CD14-positive monocyte (primary cell): ENCODE measurements around the gene MLEC. TPM values are rescaled to one million over a fixed set of nuclear protein-coding genes. Genes with fewer than 3 reads are reported as not detected.

ENCODE experiments used
- DNase-seq, 3 donors: peaks; one replicate each; pipeline ENCODE4 v3.0.0-alpha.2; 2011 to 2022
- H2AFZ ChIP-seq: 2 replicates; pipeline ENCODE4 v1.6.0; 2012; ENCODE audit warnings: mild to moderate bottlenecking, low read depth, low read length, inconsistent platforms; ENCODE audit not compliant: insufficient read depth, poor library complexity, severe bottlenecking
- H3K27ac ChIP-seq, 2 donors: 1 replicate in 1 of 2; 2 replicates in 1 of 2; pipeline ENCODE4 v1.5.1; 2012 to 2013; ENCODE audit warnings: low read length in 2 of 2, control low read depth in 1 of 2, inconsistent platforms in 1 of 2, low read depth in 1 of 2, mild to moderate bottlenecking in 1 of 2
- H3K27me3 ChIP-seq, 2 donors: one replicate each; pipeline versions ENCODE4 v1.6.0 to v1.6.1; 2011 to 2013; ENCODE audit warnings: low read length in 2 of 2; ENCODE audit not compliant: control insufficient read depth in 2 of 2, insufficient read depth in 2 of 2
- H3K36me3 ChIP-seq, 2 donors: replicated peaks in 1 of 2; 1 replicate in 1 of 2; 2 replicates in 1 of 2; pipeline versions ENCODE4 v1.5.1 to v1.6.1; 2012 to 2013; ENCODE audit warnings: low read length in 2 of 2, control low read depth in 1 of 2, inconsistent platforms in 1 of 2, mild to moderate bottlenecking in 1 of 2; ENCODE audit not compliant: insufficient read depth in 2 of 2, control insufficient read depth in 1 of 2
- H3K4me1 ChIP-seq, 2 donors: 1 replicate in 1 of 2; 2 replicates in 1 of 2; pipeline versions ENCODE4 v1.5.1 to v1.6.1; 2012 to 2013; ENCODE audit warnings: low read length in 2 of 2, control low read depth in 1 of 2, inconsistent platforms in 1 of 2, mild to moderate bottlenecking in 1 of 2, moderate library complexity in 1 of 2; ENCODE audit not compliant: insufficient read depth in 2 of 2, control insufficient read depth in 1 of 2
- H3K4me2 ChIP-seq: replicated peaks from 2 replicates; pipeline ENCODE3; 2012; ENCODE audit warnings: low read length, moderate library complexity, mild to moderate bottlenecking; ENCODE audit not compliant: poor library complexity, severe bottlenecking; ENCODE audit errors: extremely low read depth
- H3K4me3 ChIP-seq, 3 experiments: fragments of 200-600 bp in 1 of 3; sonication (generic) in 1 of 3; replicated peaks in 1 of 3; 1 replicate in 2 of 3; 2 replicates in 1 of 3; pipeline ENCODE4 v1.5.1; 2011 to 2013; ENCODE audit warnings: low read length in 3 of 3, mild to moderate bottlenecking in 3 of 3, control low read depth in 2 of 3, low read depth in 2 of 3, inconsistent platforms in 1 of 3, moderate library complexity in 1 of 3
- H3K79me2 ChIP-seq: 2 replicates; pipeline ENCODE4 v1.6.0; 2012; ENCODE audit warnings: mild to moderate bottlenecking, control low read depth, inconsistent platforms, low read length, moderate library complexity; ENCODE audit not compliant: insufficient read depth
- H3K9ac ChIP-seq: 2 replicates; pipeline ENCODE4 v1.6.0; 2017; ENCODE audit warnings: low read length, mild to moderate bottlenecking; ENCODE audit not compliant: insufficient read depth, poor library complexity, severe bottlenecking
- H3K9me3 ChIP-seq, 2 donors: replicated peaks in 1 of 2; 1 replicate in 1 of 2; 2 replicates in 1 of 2; pipeline versions ENCODE4 v1.5.1 to v1.6.1; 2012 to 2013; ENCODE audit warnings: low read length in 2 of 2, control low read depth in 1 of 2; ENCODE audit not compliant: control insufficient read depth in 1 of 2, insufficient read depth in 1 of 2
- H4K20me1 ChIP-seq: 2 replicates; pipeline ENCODE4 v1.6.0; 2012; ENCODE audit warnings: mild to moderate bottlenecking, low read length, control low read depth, moderate library complexity; ENCODE audit not compliant: insufficient read depth
- H3K27ac Mint-ChIP-seq, 7 donors: one replicate each; pipeline ENCODE4 v1.8.0; 2020; ENCODE audit warnings: mild to moderate bottlenecking in 7 of 7, mixed read lengths in 7 of 7, moderate library complexity in 6 of 7, inconsistent platforms in 2 of 7
- H3K27me3 Mint-ChIP-seq, 3 donors: one replicate each; pipeline ENCODE4 v1.8.0; 2021 to 2022; ENCODE audit warnings: low read depth in 3 of 3, mild to moderate bottlenecking in 3 of 3, mixed read lengths in 3 of 3, moderate library complexity in 3 of 3, inconsistent platforms in 1 of 3
- H3K36me3 Mint-ChIP-seq, 2 donors: one replicate each; pipeline ENCODE4 v1.8.0; 2020; ENCODE audit warnings: mixed read lengths in 2 of 2, inconsistent platforms in 1 of 2, mild to moderate bottlenecking in 1 of 2
- H3K4me1 Mint-ChIP-seq: one replicate; pipeline ENCODE4 v1.8.0; 2020; ENCODE audit warnings: mild to moderate bottlenecking, mixed read lengths
- H3K4me3 Mint-ChIP-seq, 2 donors: one replicate each; pipeline ENCODE4 v1.8.0; 2020; ENCODE audit warnings: mild to moderate bottlenecking in 2 of 2, mixed read lengths in 2 of 2, moderate library complexity in 1 of 2
- H3K9me3 Mint-ChIP-seq, 7 donors: one replicate each; pipeline ENCODE4 v1.8.0; 2020 to 2022; ENCODE audit warnings: mixed read lengths in 7 of 7, mild to moderate bottlenecking in 6 of 7, moderate library complexity in 6 of 7, inconsistent platforms in 2 of 7
- WGBS: methylation state at CpG from one replicate; pipeline ENCODE4 v1.1.5; 2013; ENCODE audit warnings: missing lambda C conversion rate; ENCODE audit not compliant: insufficient coverage; 5-methylcytosine and 5-hydroxymethylcytosine counted together
- intact Hi-C, 2 donors: fragments of 100-400 bp; cut with micrococcal nuclease; formaldehyde crosslinking; loops; one replicate each; pipeline versions ENCODE4 v1.15.0 to v1.15.1; 2023
- polyA plus RNA-seq, 3 donors: library from polyadenylated mRNA; depleted of rRNA in 1 of 3; unstranded in 2 of 3; stranded (reverse) in 1 of 3; fragments of 300-500 nt in 2 of 3; fragments of >200 nt in 1 of 3; fragmentation: Illumina TruSeq in 2 of 3; gene quantifications; 1 replicate in 2 of 3; 2 replicates in 1 of 3; pipeline ENCODE4 v1.2.3, GENCODE V29; 2012 to 2021
- TF ChIP-seq, protein P1 (sequence below): fragments of 200-600 bp; IDR thresholded peaks from one replicate; pipeline ENCODE4 v1.8.0; 2022; ENCODE audit warnings: antibody characterized with exemption, mild to moderate bottlenecking

The MLEC gene
- polyA plus RNA-seq, 3 donors: 10.9 to 79.5 (median 65.3) TPM

GRCh38 chr12:120710805-120711296, 23.9 kb downstream of the MLEC start:
- no peaks in the 10 kb centered on the region for H3K9me3 ChIP-seq
- H3K4me3 ChIP-seq: peak overlapping the region; percentile 66 to 84 (median 69)
- Mint-ChIP-seq H3K9me3 (no peaks in the 10 kb centered on the region), H3K4me3 (peak overlapping the region; percentile 87 to 90), H3K27ac (peak overlapping the region in 6 of 7 donors; percentile 31 to 87 (median 72)), H3K27me3 (peaks cover 0 to 1% (median 0%) of the 10 kb centered on the region in 3 donors), H3K4me1 (peaks cover 22% of the 10 kb centered on the region), H3K36me3 (peaks cover 26 to 31% of the 10 kb centered on the region in 2 donors)
- peak overlapping the region; percentile 98 for H3K4me2 ChIP-seq
- WGBS: 0% methylated on average over 28 of the region's 31 CpGs
- DNase-seq: peak in 2 of 3 donors; percentile 8 to 9
- peaks cover 21 to 22% of the 10 kb centered on the region in 2 donors for H3K4me1 ChIP-seq
- intact Hi-C loops: loop anchor here (5.0 kb wide), 2 partner anchors 34 to 64 kb away; no protein-coding TSS in a partner anchor
- peak overlapping the region; percentile 74 for H3K9ac ChIP-seq
- H3K36me3 ChIP-seq: peaks cover 10 to 22% of the 10 kb centered on the region in 2 donors
- peak overlapping the region; percentile 95 for H2AFZ ChIP-seq
- TF ChIP-seq, protein P1, sequence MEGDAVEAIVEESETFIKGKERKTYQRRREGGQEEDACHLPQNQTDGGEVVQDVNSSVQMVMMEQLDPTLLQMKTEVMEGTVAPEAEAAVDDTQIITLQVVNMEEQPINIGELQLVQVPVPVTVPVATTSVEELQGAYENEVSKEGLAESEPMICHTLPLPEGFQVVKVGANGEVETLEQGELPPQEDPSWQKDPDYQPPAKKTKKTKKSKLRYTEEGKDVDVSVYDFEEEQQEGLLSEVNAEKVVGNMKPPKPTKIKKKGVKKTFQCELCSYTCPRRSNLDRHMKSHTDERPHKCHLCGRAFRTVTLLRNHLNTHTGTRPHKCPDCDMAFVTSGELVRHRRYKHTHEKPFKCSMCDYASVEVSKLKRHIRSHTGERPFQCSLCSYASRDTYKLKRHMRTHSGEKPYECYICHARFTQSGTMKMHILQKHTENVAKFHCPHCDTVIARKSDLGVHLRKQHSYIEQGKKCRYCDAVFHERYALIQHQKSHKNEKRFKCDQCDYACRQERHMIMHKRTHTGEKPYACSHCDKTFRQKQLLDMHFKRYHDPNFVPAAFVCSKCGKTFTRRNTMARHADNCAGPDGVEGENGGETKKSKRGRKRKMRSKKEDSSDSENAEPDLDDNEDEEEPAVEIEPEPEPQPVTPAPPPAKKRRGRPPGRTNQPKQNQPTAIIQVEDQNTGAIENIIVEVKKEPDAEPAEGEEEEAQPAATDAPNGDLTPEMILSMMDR: no peak
- peak overlapping the region in 1 of 2 donors; percentile 54 for H3K27ac ChIP-seq
- no peaks in the 10 kb centered on the region for H3K27me3 ChIP-seq
- H4K20me1 ChIP-seq: peaks cover 10% of the 10 kb centered on the region
- peaks cover 37% of the 10 kb centered on the region for H3K79me2 ChIP-seq

DNA sequence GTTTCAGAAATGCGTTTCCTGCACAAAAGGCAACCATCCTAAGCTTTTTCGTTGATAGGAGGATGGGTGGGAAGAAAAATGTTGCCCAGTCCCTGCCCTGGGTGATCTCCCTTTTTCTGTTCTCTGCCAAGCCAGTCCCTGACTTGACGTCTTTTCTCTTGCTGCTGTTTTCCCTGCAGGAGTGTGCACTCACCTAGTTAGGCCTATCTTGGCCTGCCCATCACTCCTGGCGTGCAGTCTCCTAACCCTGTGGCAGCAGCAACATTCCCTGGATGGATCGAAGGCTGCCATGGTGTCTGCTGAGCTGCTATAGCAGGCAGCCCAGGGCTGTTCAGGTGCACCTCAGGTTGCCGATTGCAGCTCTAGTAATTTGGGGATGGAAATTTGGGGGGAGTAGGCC, 24.5 kb downstream of the MLEC start:
- no peaks in the 10 kb centered on the region for H3K9me3 Mint-ChIP-seq
- Histone ChIP-seq H3K27ac (peak overlapping the region in 1 of 2 donors; percentile 54), H4K20me1 (peaks cover 10% of the 10 kb centered on the region), H3K79me2 (peaks cover 37% of the 10 kb centered on the region), H3K27me3 (no peaks in the 10 kb centered on the region), H3K9ac (peak overlapping the region; percentile 74), H3K4me3 (peak overlapping the region in 2 of 3 experiments; percentile 69 to 84), H3K4me2 (peak overlapping the region; percentile 98), H3K4me1 (peaks cover 21 to 22% of the 10 kb centered on the region in 2 donors), H3K9me3 (no peaks in the 10 kb centered on the region), H2AFZ (peak overlapping the region; percentile 95), H3K36me3 (peaks cover 16 to 27% of the 10 kb centered on the region in 2 donors)
- intact Hi-C loops: loop anchor here (5.0 kb wide), 2 partner anchors 34 to 64 kb away; no protein-coding TSS in a partner anchor
- peaks cover 29 to 34% of the 10 kb centered on the region in 2 donors for H3K36me3 Mint-ChIP-seq
- TF ChIP-seq, protein P1: no peak
- peaks cover 22% of the 10 kb centered on the region for H3K4me1 Mint-ChIP-seq
- no peak for DNase-seq
- peak overlapping the region in 4 of 7 donors; percentile 8 to 87 (median 72) for H3K27ac Mint-ChIP-seq
- H3K27me3 Mint-ChIP-seq: no peaks in the 10 kb centered on the region
- H3K4me3 Mint-ChIP-seq: peak overlapping the region; percentile 87 to 90
- WGBS: 43% methylated on average over 6 of the region's 6 CpGs
